Neural cell (in vitro differentiated cells): Measurements from ENCODE around the gene PPP1R14B.

Experiments
- CTCF ChIP-seq: fragments of 450-650 bp; IDR thresholded peaks from 2 replicates; pipeline ENCODE4 v1.5.1; 2014; ENCODE audit warnings: antibody characterized with exemption, mild to moderate bottlenecking, moderate library complexity; ENCODE audit not compliant: poor library complexity, severe bottlenecking
- EP300 ChIP-seq: fragments of 450-650 bp; conservative IDR thresholded peaks from 2 replicates; pipeline ENCODE4 v1.6.1; 2014; ENCODE audit warnings: antibody characterized with exemption, mild to moderate bottlenecking, moderate library complexity; ENCODE audit not compliant: poor library complexity, severe bottlenecking
- EZH2 ChIP-seq: fragments of 200-600, 300-800 bp; shearing (Covaris generic), sonication (generic); IDR thresholded peaks from 2 replicates; pipeline ENCODE4 v1.6.1; 2014; ENCODE audit warnings: antibody characterized with exemption, low read length, borderline replicate concordance, mild to moderate bottlenecking; ENCODE audit not compliant: insufficient read depth, poor library complexity, severe bottlenecking
- MXI1 ChIP-seq: fragments of 450-650 bp; conservative IDR thresholded peaks from 2 replicates; pipeline ENCODE4 v1.6.1; 2014; ENCODE audit warnings: antibody characterized with exemption, mild to moderate bottlenecking; ENCODE audit not compliant: poor library complexity, severe bottlenecking
- POLR2AphosphoS5 ChIP-seq: IDR thresholded peaks from 2 replicates; pipeline ENCODE4 v1.6.1; 2012
- RAD21 ChIP-seq: fragments of 450-650 bp; conservative IDR thresholded peaks from 2 replicates; pipeline ENCODE4 v1.6.1; 2014; ENCODE audit warnings: antibody characterized with exemption, mild to moderate bottlenecking, moderate library complexity
- TAF1 ChIP-seq: IDR thresholded peaks from 2 replicates; pipeline ENCODE4 v1.6.1; 2012; ENCODE audit warnings: low read depth

- no peak for TF ChIP-seq CTCF
- no peak for TF ChIP-seq TAF1
- TF ChIP-seq EZH2 = no peak
- no peak for TF ChIP-seq POLR2AphosphoS5
- TF ChIP-seq MXI1 = no peak
- TF ChIP-seq RAD21 = no peak
- TF ChIP-seq EP300 = no peak
Observed at GRCh38 chr11:64211181-64211872, 35.4 kb downstream of the PPP1R14B start.
